Panc1 (cell line): ENCODE results near the gene MORC2. TPM values are rescaled to one million over a fixed set of nuclear protein-coding genes. Genes with fewer than 3 reads are reported as not detected.

Source experiments
- ATAC-seq: fragments of 200-7000 bp; cut with Tn5 transposase; 2 replicates; pipeline ENCODE4 v1.9.1; 2020; ENCODE audit warnings: mild to moderate bottlenecking, moderate library complexity
- BruUV-seq: library from RNA; stranded (reverse); fragments of 400-500 nt; replicated peaks from 2 replicates; lab custom pipeline; 2021; lab: Mats Ljungman, UMichigan
- CTCF ChIA-PET: fragments of 300-600 bp; sonication (Branson Sonifier 250); formaldehyde crosslinking; loops from one replicate; lab custom pipeline; 2022; ENCODE audit warnings: antibody characterized with exemption; lab: Charles Lee
- POLR2A ChIA-PET: fragments of 300-600 bp; sonication (Branson Sonifier 250); formaldehyde crosslinking; loops from one replicate; lab custom pipeline; 2022; ENCODE audit warnings: antibody characterized with exemption; lab: Charles Lee
- DNase-seq: peaks from one replicate; pipeline ENCODE4 v3.0.0-alpha.2; 2010; ENCODE audit warnings: low read depth, low spot score
- H3K27ac ChIP-seq: 2 replicates; pipeline ENCODE4 v1.5.1; 2011; ENCODE audit warnings: mild to moderate bottlenecking, low read length, inconsistent platforms
- H3K27me3 ChIP-seq: fragments of 200-500 bp; sonication (Bioruptor generic); 2 replicates; pipeline ENCODE4 v1.6.0; 2014; ENCODE audit warnings: low read length, inconsistent platforms; ENCODE audit not compliant: control insufficient read depth, insufficient read depth
- H3K36me3 ChIP-seq: fragments of 200-500 bp; sonication (Bioruptor generic); 2 replicates; pipeline ENCODE4 v1.5.1; 2014; ENCODE audit warnings: inconsistent platforms, mild to moderate bottlenecking, low read length, moderate library complexity; ENCODE audit not compliant: control insufficient read depth, insufficient read depth
- H3K4me1 ChIP-seq: 2 replicates; pipeline ENCODE4 v1.5.1; 2011; ENCODE audit warnings: inconsistent platforms, mild to moderate bottlenecking, low read length, moderate library complexity; ENCODE audit not compliant: control insufficient read depth, insufficient read depth
- H3K4me3 ChIP-seq, 2 experiments: 2 replicates each; pipeline ENCODE4 v1.5.1; 2011 to 2012; ENCODE audit warnings: low read depth in 2 of 2, low read length in 2 of 2, mild to moderate bottlenecking in 2 of 2, inconsistent platforms in 1 of 2, moderate library complexity in 1 of 2
- H3K9me3 ChIP-seq: fragments of 200-500 bp; sonication (Bioruptor generic); 2 replicates; pipeline ENCODE4 v1.5.1; 2014; ENCODE audit warnings: low read depth, mild to moderate bottlenecking, inconsistent platforms, low read length, moderate library complexity; ENCODE audit not compliant: control insufficient read depth, insufficient read depth
- CTCF ChIP-seq: fragments of 450-650 bp; IDR thresholded peaks from 2 replicates; pipeline ENCODE4 v1.5.1; 2017; ENCODE audit warnings: mild to moderate bottlenecking
- POLR2AphosphoS5 ChIP-seq: IDR thresholded peaks from 2 replicates; pipeline ENCODE4 v1.6.1; 2012; ENCODE audit warnings: mild to moderate bottlenecking, low read depth, low read length, moderate library complexity
- REST ChIP-seq, 2 experiments: IDR thresholded peaks; 2 replicates each; pipeline ENCODE4 v1.6.1; 2011 to 2012; ENCODE audit warnings: low read depth in 2 of 2, control low read depth in 1 of 2, low read length in 1 of 2, mild to moderate bottlenecking in 1 of 2, moderate library complexity in 1 of 2; ENCODE audit not compliant: insufficient read depth in 1 of 2
- SIN3A ChIP-seq: IDR thresholded peaks from 2 replicates; pipeline ENCODE4 v1.6.1; 2012; ENCODE audit warnings: low read depth, mild to moderate bottlenecking, low read length, moderate library complexity, borderline replicate concordance; ENCODE audit not compliant: insufficient read depth
- TCF7L2 ChIP-seq: IDR thresholded peaks from 2 replicates; pipeline ENCODE4 v1.6.1; 2011; ENCODE audit warnings: mild to moderate bottlenecking, low read depth, low read length, inconsistent platforms
- in situ Hi-C: cut with HindIII; loops from 2 replicates; pipeline ENCODE4 v1.10.0; 2016; ENCODE audit warnings: low sequenced_read_pairs, low pct_unique_long_range_greater_than_20kb
- intact Hi-C: fragments of 100-400 bp; cut with micrococcal nuclease; formaldehyde crosslinking; loops from one replicate; pipeline ENCODE4 v1.10.0; 2022; ENCODE audit not compliant: unreplicated experiment
- total RNA-seq: library from RNA; stranded (reverse); gene quantifications from one replicate; pipeline ENCODE4 v1.2.1, GENCODE V29; 2021; ENCODE audit not compliant: unreplicated experiment

MORC2 gene
- total RNA-seq, 1 experiment from 2014 or later: 31.5 TPM

- no peaks in the 10 kb centered on the region for H3K9me3 ChIP-seq
- CTCF ChIA-PET: no interaction called here
- no peak for TF ChIP-seq CTCF
- no peak for TF ChIP-seq POLR2AphosphoS5
- no peak for TF ChIP-seq REST (IDR thresholded peaks at IDR 0.05; ENCODE audit: insufficient read depth in 1 of 2, low read depth in 2 of 2, low read length in 1 of 2)
- no peak for TF ChIP-seq SIN3A
- TF ChIP-seq TCF7L2: no peak
- no peak for DNase-seq
- POLR2A ChIA-PET: no interaction called here
- intact Hi-C loops (no loop called here), in situ Hi-C loops (no loop called here)
- no peak overlapping the region for H3K27ac ChIP-seq
- no peak overlapping the region for H3K4me3 ChIP-seq
- no peaks in the 10 kb centered on the region for H3K4me1 ChIP-seq
- H3K27me3 ChIP-seq: no peaks in the 10 kb centered on the region
- ATAC-seq: no peak
- no peaks in the 10 kb centered on the region for H3K36me3 ChIP-seq
- no TSS peak for BruUV-seq
Measured at GRCh38 chr22:30990690-30991089, 22.1 kb upstream of the MORC2 start.

GRCh38 chr22:30989474-30989873 lies 20.9 kb upstream of the MORC2 start:
- Histone ChIP-seq H3K27ac (no peak overlapping the region), H3K4me1 (no peaks in the 10 kb centered on the region), H3K27me3 (no peaks in the 10 kb centered on the region), H3K4me3 (no peak overlapping the region), H3K36me3 (no peaks in the 10 kb centered on the region), H3K9me3 (no peaks in the 10 kb centered on the region)
- in situ Hi-C loops (no loop called here), intact Hi-C loops (no loop called here)
- ChIA-PET CTCF (no interaction called here), POLR2A (no interaction called here)
- TF ChIP-seq CTCF: no peak
- no peak for TF ChIP-seq SIN3A
- TF ChIP-seq POLR2AphosphoS5: no peak
- no peak for TF ChIP-seq TCF7L2
- no TSS peak for BruUV-seq
- no peak for DNase-seq
- no peak for ATAC-seq
